Activated T-helper 1 cell treated with anti-CD3 and anti-CD28 coated beads, Interleukin-12 subunit alpha, Interleukin-12 subunit beta, Interleukin-2, Interleukin-4 antibody, amounts not matched to agents 30 ng/mL and 10 ng/mL and 1 ng/mL, durations not matched to agents 14 hours and 24 hours and 36 hours (primary cell): ENCODE results near the gene PTPRC. TPM values are rescaled to one million over a fixed set of nuclear protein-coding genes. Genes with fewer than 3 reads are reported as not detected.

Source experiments
- DNase-seq: peaks from one replicate; pipeline ENCODE4 v3.0.0; 2021; ENCODE audit warnings: low spot score
- H3K27ac Mint-ChIP-seq: one replicate; pipeline ENCODE4 v1.8.0; 2021; ENCODE audit warnings: mild to moderate bottlenecking, mixed read lengths
- H3K27me3 Mint-ChIP-seq: one replicate; pipeline ENCODE4 v1.8.0; 2022; ENCODE audit warnings: mild to moderate bottlenecking, moderate library complexity, mixed read lengths; ENCODE audit not compliant: insufficient read depth
- H3K36me3 Mint-ChIP-seq: one replicate; pipeline ENCODE4 v1.8.0; 2021; ENCODE audit warnings: low read depth, mixed read lengths
- H3K4me1 Mint-ChIP-seq: one replicate; pipeline ENCODE4 v1.8.0; 2021; ENCODE audit warnings: low read depth, mixed read lengths
- H3K4me3 Mint-ChIP-seq: one replicate; pipeline ENCODE4 v1.8.0; 2021; ENCODE audit warnings: mild to moderate bottlenecking, moderate library complexity, mixed read lengths
- H3K9me3 Mint-ChIP-seq: one replicate; pipeline ENCODE4 v1.8.0; 2021; ENCODE audit warnings: mixed read lengths
- intact Hi-C: fragments of 100-400 bp; cut with micrococcal nuclease; formaldehyde crosslinking; loops from one replicate; pipeline ENCODE4 v1.15.1; 2024
- total RNA-seq: library from RNA; stranded (reverse); gene quantifications from 2 replicates; pipeline ENCODE4 v1.2.3, GENCODE V29; 2022

The PTPRC gene
- total RNA-seq, 1 donor from 2014 or later: 512 TPM

GRCh38 chr1:198681252-198681651 is 42.4 kb downstream of the PTPRC start:
- peak overlapping the region; percentile 91 for H3K27ac Mint-ChIP-seq
- H3K36me3 Mint-ChIP-seq: peaks cover 29% of the 10 kb centered on the region
- DNase-seq: no peak
- H3K9me3 Mint-ChIP-seq: no peaks in the 10 kb centered on the region
- peaks cover 80% of the 10 kb centered on the region for H3K4me1 Mint-ChIP-seq
- intact Hi-C loops: loop anchor here (1.0 to 10.0 kb wide), 8 partner anchors 24 to 1261 kb away; partner anchors contain the start of genes C1orf53 and DENND1B
- no peaks in the 10 kb centered on the region for H3K27me3 Mint-ChIP-seq
- H3K4me3 Mint-ChIP-seq: peak overlapping the region; percentile 71

GRCh38 chr1:198681831-198682759 is 43.3 kb downstream of the PTPRC start:
- H3K4me3 Mint-ChIP-seq: peak overlapping the region; percentile 78
- H3K36me3 Mint-ChIP-seq: peaks cover 26% of the 10 kb centered on the region
- peak overlapping the region; percentile 91 for H3K27ac Mint-ChIP-seq
- no peaks in the 10 kb centered on the region for H3K9me3 Mint-ChIP-seq
- DNase-seq: peak; percentile 86
- peaks cover 80% of the 10 kb centered on the region for H3K4me1 Mint-ChIP-seq
- no peaks in the 10 kb centered on the region for H3K27me3 Mint-ChIP-seq
- intact Hi-C loops: loop anchor here (1.0 to 10.0 kb wide), 16 partner anchors 13 to 1260 kb away; partner anchors contain the start of genes C1orf53, DENND1B and NEK7

DNA sequence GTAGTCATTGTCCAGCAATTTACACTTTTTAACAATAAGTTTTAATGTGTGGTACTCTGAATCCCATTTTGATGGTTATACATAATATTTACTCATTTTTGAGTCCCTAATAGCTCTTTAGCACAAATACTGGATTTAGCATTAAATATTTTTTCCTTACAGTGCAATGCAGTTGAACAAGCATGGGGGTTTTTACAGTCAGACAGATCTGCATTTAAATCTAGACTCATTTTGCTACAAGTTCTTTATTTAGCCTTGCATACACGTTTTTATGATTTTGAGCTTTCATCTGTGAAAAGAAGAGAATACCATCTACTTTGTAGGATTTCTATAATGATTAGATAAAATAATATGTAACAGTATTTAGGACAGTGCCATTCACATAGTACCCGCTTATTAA is 44.0 kb downstream of the PTPRC start:
- no peak for DNase-seq
- intact Hi-C loops: loop anchor here (1.0 to 10.0 kb wide), 13 partner anchors 14 to 1259 kb away; partner anchors contain the start of genes C1orf53, DENND1B and NEK7
- Mint-ChIP-seq H3K4me3 (peak overlapping the region; percentile 78), H3K9me3 (no peaks in the 10 kb centered on the region), H3K4me1 (peaks cover 78% of the 10 kb centered on the region), H3K27me3 (no peaks in the 10 kb centered on the region), H3K36me3 (peaks cover 23% of the 10 kb centered on the region), H3K27ac (peak overlapping the region; percentile 91)

GRCh38 chr1:198683449-198683848 is 44.6 kb downstream of the PTPRC start:
- Mint-ChIP-seq H3K27me3 (no peaks in the 10 kb centered on the region), H3K4me1 (peaks cover 78% of the 10 kb centered on the region), H3K9me3 (no peaks in the 10 kb centered on the region), H3K27ac (peak overlapping the region; percentile 91), H3K4me3 (peak overlapping the region; percentile 78), H3K36me3 (peaks cover 23% of the 10 kb centered on the region)
- intact Hi-C loops: loop anchor here (2.0 to 10.0 kb wide), 8 partner anchors 15 to 1259 kb away; partner anchors contain the start of genes C1orf53, DENND1B and NEK7
- DNase-seq: no peak

DNA sequence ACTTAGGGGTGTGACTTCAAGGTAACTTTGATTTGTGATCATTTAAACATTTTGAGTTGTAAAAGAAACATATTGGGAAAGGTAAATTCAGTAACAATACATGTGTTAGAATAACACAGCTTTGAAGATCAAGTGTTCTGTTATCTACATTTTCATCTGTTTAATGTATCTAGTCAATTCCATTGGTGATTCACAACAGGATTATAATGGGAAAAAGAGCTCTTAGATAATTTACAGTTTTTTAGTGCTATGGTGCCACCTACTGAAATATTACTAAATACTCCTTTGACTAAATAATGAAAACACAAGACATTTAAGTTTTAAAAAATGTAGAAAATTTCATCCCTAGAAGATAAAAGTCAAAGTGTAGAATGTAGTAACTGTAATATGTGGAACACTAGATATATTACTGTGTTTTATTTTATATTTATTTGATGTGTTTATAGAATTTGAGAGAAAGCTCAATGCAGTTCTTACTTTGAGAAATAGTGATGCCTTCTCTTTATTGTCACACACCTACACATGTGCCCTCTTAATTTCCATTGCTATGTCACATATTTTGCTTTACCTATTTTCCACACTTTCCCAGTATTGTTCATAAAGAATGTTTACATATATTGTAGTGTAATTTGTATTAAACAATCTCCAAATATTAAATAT is 47.4 kb downstream of the PTPRC start:
- H3K4me1 Mint-ChIP-seq: peaks cover 85% of the 10 kb centered on the region
- peak overlapping the region; percentile 50 for H3K27ac Mint-ChIP-seq
- no peaks in the 10 kb centered on the region for H3K27me3 Mint-ChIP-seq
- H3K4me3 Mint-ChIP-seq: peak overlapping the region; percentile 67
- intact Hi-C loops: loop anchor here (1.0 to 10.0 kb wide), 5 partner anchors 34 to 911 kb away; partner anchors contain the start of genes C1orf53 and DENND1B
- DNase-seq: no peak
- no peaks in the 10 kb centered on the region for H3K9me3 Mint-ChIP-seq
- H3K36me3 Mint-ChIP-seq: peaks cover 29% of the 10 kb centered on the region

GRCh38 chr1:198687429-198687828 is 48.6 kb downstream of the PTPRC start:
- no peaks in the 10 kb centered on the region for H3K27me3 Mint-ChIP-seq
- no peak overlapping the region for H3K27ac Mint-ChIP-seq
- no peak for DNase-seq
- H3K4me3 Mint-ChIP-seq: no peak overlapping the region
- no peaks in the 10 kb centered on the region for H3K9me3 Mint-ChIP-seq
- H3K4me1 Mint-ChIP-seq: peaks cover 84% of the 10 kb centered on the region
- H3K36me3 Mint-ChIP-seq: peaks cover 34% of the 10 kb centered on the region
- intact Hi-C loops: loop anchor here (5.0 to 10.0 kb wide), 4 partner anchors 325 to 913 kb away; partner anchors contain the start of genes C1orf53 and DENND1B

DNA sequence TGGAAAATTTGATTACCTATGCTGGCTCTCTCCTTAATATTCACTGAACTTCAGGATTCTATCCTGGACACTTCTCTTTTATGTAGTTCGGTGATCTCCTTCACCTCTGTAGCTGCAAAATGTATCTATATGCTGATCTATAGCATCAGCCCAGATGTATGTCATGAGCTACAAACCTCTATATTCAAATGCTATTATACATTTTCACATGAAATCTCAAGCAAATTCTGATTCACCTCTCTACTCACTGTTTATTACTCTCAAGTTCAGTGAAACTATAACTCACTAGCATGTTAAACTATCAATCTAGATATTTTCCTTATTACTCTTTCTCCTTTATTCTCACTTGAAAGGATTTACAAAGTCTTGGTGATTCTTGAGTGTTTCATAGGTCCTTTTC is 52.2 kb downstream of the PTPRC start:
- Mint-ChIP-seq H3K9me3 (no peaks in the 10 kb centered on the region), H3K27ac (peak overlapping the region; percentile 49), H3K36me3 (peaks cover 41% of the 10 kb centered on the region), H3K4me1 (peaks cover 83% of the 10 kb centered on the region), H3K4me3 (no peak overlapping the region), H3K27me3 (no peaks in the 10 kb centered on the region)
- intact Hi-C loops: loop anchor here (10.0 kb wide), 1 partner anchor 864 kb away; no protein-coding TSS in a partner anchor
- no peak for DNase-seq

DNA sequence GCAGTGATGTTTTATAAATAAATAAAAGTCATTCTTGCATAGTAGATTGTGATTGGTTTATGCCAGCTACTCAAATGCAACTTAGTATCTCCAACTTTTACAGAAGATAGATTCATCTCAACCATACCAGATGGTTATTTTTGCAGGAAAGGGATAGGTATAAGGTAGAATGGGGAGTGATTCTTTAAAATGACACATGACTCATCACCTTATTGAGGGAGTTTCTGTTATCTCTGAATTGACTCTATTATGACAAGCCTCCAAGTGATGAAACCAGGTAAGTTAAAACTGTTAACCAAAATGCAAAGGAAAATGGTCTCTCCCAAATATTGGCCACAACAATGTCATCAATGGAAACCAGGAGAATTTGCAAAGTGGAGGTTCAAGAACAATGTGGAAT is 54.5 kb downstream of the PTPRC start:
- DNase-seq: no peak
- Mint-ChIP-seq H3K4me1 (peaks cover 84% of the 10 kb centered on the region), H3K27ac (peak overlapping the region; percentile 76), H3K9me3 (no peaks in the 10 kb centered on the region), H3K27me3 (no peaks in the 10 kb centered on the region), H3K36me3 (peaks cover 57% of the 10 kb centered on the region), H3K4me3 (no peak overlapping the region)
- intact Hi-C loops: loop anchor here (10.0 kb wide), 1 partner anchor 861 kb away; no protein-coding TSS in a partner anchor

- Mint-ChIP-seq H3K9me3 (no peaks in the 10 kb centered on the region), H3K27ac (no peak overlapping the region), H3K4me1 (peaks cover 81% of the 10 kb centered on the region), H3K36me3 (peaks cover 59% of the 10 kb centered on the region), H3K27me3 (no peaks in the 10 kb centered on the region), H3K4me3 (no peak overlapping the region)
- no peak for DNase-seq
- intact Hi-C loops: loop anchor here (10.0 kb wide), 1 partner anchor 860 kb away; no protein-coding TSS in a partner anchor
These were observed 55.7 kb downstream of the PTPRC start for GRCh38 chr1:198694542-198694941.

GRCh38 chr1:198696211-198696610 is 57.4 kb downstream of the PTPRC start:
- H3K4me3 Mint-ChIP-seq: peak overlapping the region; percentile 29
- H3K9me3 Mint-ChIP-seq: no peaks in the 10 kb centered on the region
- no peaks in the 10 kb centered on the region for H3K27me3 Mint-ChIP-seq
- peaks cover 60% of the 10 kb centered on the region for H3K36me3 Mint-ChIP-seq
- peak overlapping the region; percentile 30 for H3K27ac Mint-ChIP-seq
- intact Hi-C loops: loop anchor here (10.0 kb wide), 1 partner anchor 859 kb away; no protein-coding TSS in a partner anchor
- no peak for DNase-seq
- peaks cover 83% of the 10 kb centered on the region for H3K4me1 Mint-ChIP-seq

GRCh38 chr1:198699167-198700015 is 60.6 kb downstream of the PTPRC start:
- Mint-ChIP-seq H3K9me3 (no peaks in the 10 kb centered on the region), H3K27me3 (no peaks in the 10 kb centered on the region), H3K4me3 (no peak overlapping the region), H3K4me1 (peaks cover 81% of the 10 kb centered on the region), H3K27ac (peak overlapping the region; percentile 74), H3K36me3 (peaks cover 67% of the 10 kb centered on the region)
- DNase-seq: peak; percentile 53
- intact Hi-C loops: loop anchor here (1.0 to 10.0 kb wide), 4 partner anchors 10 to 1175 kb away; no protein-coding TSS in a partner anchor

DNA sequence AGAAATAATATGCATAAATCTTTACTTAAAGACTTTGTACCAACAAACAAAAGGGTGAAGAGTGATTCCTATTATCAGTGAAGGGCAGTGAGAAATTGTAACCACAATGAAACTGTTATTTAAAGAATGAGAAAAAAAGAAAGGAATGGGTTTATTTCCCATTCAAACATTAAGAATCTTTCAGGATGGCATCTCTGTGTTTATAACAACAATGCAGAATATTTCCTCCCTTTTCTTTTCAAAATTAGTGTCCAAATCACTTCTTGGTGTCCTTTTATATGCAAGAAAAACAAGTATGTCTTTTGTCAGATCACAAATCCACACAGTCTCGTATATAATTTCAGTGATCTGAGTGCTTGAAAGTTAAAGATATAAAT is 61.2 kb downstream of the PTPRC start:
- Mint-ChIP-seq H3K9me3 (no peaks in the 10 kb centered on the region), H3K36me3 (peaks cover 68% of the 10 kb centered on the region), H3K27me3 (no peaks in the 10 kb centered on the region), H3K4me1 (peaks cover 81% of the 10 kb centered on the region), H3K27ac (no peak overlapping the region), H3K4me3 (no peak overlapping the region)
- intact Hi-C loops: loop anchor here (10.0 kb wide), 1 partner anchor 1175 kb away; no protein-coding TSS in a partner anchor
- DNase-seq: no peak
